ENCODE results near the gene GPC6. TPM values are rescaled to one million over a fixed set of nuclear protein-coding genes. Genes with fewer than 3 reads are reported as not detected.
A peak's percentile ranks its signal among the peaks of the same experiment; 100 is the strongest.

The GPC6 gene
- total and polyA plus RNA-seq, 2 experiments from 2014 or later, result 14.4 to 43.3 TPM

DNA sequence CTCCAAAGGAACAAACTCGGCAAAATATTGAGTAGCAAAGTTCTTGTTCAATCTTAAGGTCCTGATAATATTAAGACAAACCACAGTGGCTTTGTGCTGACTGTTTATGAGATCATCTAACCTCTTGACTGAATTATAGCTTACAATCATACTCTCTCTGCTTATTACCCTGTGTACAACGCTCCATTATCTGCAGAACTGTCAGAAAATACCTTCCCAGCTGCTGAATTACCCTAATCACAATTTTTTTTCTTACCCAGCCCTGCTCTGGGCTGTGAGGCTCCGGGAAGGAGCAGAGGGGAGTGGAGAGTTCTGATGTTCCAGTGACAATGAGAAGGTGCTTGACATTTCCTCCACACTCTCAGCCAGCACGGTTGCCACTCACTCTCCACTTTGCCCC, 1188.1 kb downstream of the GPC6 start:
- H3K36me3 ChIP-seq, result no peaks in the 10 kb centered on the region
- H3K27me3 ChIP-seq, result no peaks in the 10 kb centered on the region
- TF ChIP-seq, protein P1, sequence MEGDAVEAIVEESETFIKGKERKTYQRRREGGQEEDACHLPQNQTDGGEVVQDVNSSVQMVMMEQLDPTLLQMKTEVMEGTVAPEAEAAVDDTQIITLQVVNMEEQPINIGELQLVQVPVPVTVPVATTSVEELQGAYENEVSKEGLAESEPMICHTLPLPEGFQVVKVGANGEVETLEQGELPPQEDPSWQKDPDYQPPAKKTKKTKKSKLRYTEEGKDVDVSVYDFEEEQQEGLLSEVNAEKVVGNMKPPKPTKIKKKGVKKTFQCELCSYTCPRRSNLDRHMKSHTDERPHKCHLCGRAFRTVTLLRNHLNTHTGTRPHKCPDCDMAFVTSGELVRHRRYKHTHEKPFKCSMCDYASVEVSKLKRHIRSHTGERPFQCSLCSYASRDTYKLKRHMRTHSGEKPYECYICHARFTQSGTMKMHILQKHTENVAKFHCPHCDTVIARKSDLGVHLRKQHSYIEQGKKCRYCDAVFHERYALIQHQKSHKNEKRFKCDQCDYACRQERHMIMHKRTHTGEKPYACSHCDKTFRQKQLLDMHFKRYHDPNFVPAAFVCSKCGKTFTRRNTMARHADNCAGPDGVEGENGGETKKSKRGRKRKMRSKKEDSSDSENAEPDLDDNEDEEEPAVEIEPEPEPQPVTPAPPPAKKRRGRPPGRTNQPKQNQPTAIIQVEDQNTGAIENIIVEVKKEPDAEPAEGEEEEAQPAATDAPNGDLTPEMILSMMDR (IDR thresholded peaks at IDR 0.05; ENCODE audit: low read depth, low read length), result no peak
- DNase-seq (ENCODE audit: low read depth in 1 of 2, low spot score in 1 of 2), result no peak
- peak overlapping the region; percentile 67 for H3K27ac ChIP-seq
- H3K4me1 ChIP-seq (ENCODE audit: low read depth), result peaks cover 46% of the 10 kb centered on the region
- H3K4me3 ChIP-seq, result no peak overlapping the region
- no peaks in the 10 kb centered on the region for H3K9me3 ChIP-seq (ENCODE audit: low read depth)

DNA sequence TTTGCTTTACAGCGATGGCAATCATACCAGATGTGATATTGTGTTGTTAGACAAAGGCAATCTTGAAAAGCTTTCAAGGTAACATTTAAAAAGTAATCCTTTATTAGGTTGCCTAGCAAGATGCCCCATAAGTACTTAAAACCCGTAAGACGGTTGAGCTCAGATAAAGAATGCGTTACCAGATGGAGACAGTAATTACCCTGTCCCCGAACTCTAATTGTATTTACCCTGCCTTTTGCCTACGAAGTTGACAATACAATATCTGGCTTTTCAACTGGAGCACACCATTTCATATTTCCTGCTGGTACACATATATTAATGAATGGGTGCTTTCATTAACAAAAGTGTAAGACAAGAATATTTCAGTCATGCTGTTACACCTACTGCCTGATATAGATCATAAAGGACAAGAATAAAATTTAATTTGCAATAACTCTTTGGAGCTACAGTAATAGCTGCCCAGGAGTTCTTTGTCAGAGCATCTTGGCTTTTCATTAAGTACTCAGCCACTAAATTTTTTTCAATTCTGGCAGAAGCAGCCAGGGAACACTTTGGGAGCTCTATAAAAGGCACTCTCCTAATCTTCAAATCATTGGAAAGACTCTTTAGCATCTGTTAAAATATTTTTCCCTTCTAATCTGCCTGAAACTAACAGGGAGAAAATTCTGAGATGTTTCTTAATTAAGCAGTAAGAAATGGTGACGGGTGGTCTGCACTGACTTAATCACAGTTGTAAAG, 1189.1 kb downstream of the GPC6 start:
- H3K27me3 ChIP-seq, result no peaks in the 10 kb centered on the region
- no peaks in the 10 kb centered on the region for H3K9me3 ChIP-seq (ENCODE audit: low read depth)
- no peak for DNase-seq (ENCODE audit: low read depth in 1 of 2, low spot score in 1 of 2)
- H3K36me3 ChIP-seq, result no peaks in the 10 kb centered on the region
- H3K27ac ChIP-seq, result no peak overlapping the region
- no peak overlapping the region for H3K4me3 ChIP-seq
- TF ChIP-seq, protein P1 (IDR thresholded peaks at IDR 0.05; ENCODE audit: low read depth, low read length), result no peak
- peaks cover 46% of the 10 kb centered on the region for H3K4me1 ChIP-seq (ENCODE audit: low read depth)

DNA sequence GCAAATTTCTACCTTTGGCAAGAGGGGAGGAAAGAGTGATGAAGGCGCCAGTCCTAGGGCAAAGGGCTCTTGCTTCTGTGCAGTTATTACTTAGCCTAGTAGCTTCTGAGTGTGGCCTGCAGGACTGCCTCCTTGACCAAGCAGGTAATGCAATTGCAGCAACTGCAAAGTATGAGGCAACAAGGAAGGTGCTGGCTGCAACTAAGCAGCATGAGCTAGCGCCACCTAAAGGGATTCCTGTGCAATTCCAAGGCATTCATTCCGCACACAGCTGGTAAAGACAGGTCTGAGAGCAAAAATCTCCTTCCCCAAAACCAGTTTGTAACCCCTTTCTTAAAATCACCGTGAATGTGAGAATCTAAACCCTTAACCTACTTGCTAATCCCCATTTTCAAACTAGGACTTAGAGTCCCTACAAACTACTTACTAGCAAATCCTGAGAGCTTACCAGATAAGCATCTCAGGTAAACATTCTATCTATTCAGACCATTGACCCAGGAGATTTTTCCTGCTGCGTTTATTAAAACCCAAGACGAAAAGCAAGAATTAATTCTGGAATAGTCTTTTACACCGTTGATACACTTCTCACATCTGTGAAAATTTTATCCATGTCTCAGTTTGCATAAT, 1190.0 kb downstream of the GPC6 start:
- TF ChIP-seq, protein P1 (IDR thresholded peaks at IDR 0.05; ENCODE audit: low read depth, low read length), result peak; percentile 65
- Histone ChIP-seq H3K4me3 (no peak overlapping the region), H3K4me1 (ENCODE audit: low read depth) (peaks cover 46% of the 10 kb centered on the region), H3K9me3 (ENCODE audit: low read depth) (no peaks in the 10 kb centered on the region), H3K27ac (no peak overlapping the region), H3K36me3 (no peaks in the 10 kb centered on the region), H3K27me3 (no peaks in the 10 kb centered on the region)
- DNase-seq (ENCODE audit: low read depth in 1 of 2, low spot score in 1 of 2), result peak; percentile 62 to 82

DNA sequence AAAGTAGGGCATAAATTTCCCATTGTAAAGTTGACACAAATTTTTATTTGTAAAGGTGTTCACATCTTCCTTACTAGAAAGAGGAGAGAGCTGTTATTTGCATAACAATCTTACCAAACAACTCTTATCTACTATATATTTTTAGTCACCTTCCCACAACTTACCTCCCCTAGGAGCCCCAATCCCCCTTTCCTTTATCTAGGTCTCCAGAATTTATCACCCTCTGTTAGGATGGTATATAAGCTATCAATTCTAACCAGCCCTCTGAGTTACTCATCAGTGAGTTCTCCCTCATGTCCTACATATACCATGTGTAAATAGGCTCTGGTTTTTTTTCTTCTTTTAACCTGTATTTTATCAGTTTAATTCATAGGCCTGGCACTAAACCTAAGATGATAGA, 1190.7 kb downstream of the GPC6 start:
- Histone ChIP-seq H3K9me3 (ENCODE audit: low read depth) (no peaks in the 10 kb centered on the region), H3K36me3 (no peaks in the 10 kb centered on the region), H3K4me1 (ENCODE audit: low read depth) (peaks cover 40% of the 10 kb centered on the region), H3K27ac (no peak overlapping the region), H3K27me3 (no peaks in the 10 kb centered on the region), H3K4me3 (no peak overlapping the region)
- DNase-seq (ENCODE audit: low read depth in 1 of 2, low spot score in 1 of 2), result no peak
- TF ChIP-seq, protein P1 (IDR thresholded peaks at IDR 0.05; ENCODE audit: low read depth, low read length), result no peak

DNA sequence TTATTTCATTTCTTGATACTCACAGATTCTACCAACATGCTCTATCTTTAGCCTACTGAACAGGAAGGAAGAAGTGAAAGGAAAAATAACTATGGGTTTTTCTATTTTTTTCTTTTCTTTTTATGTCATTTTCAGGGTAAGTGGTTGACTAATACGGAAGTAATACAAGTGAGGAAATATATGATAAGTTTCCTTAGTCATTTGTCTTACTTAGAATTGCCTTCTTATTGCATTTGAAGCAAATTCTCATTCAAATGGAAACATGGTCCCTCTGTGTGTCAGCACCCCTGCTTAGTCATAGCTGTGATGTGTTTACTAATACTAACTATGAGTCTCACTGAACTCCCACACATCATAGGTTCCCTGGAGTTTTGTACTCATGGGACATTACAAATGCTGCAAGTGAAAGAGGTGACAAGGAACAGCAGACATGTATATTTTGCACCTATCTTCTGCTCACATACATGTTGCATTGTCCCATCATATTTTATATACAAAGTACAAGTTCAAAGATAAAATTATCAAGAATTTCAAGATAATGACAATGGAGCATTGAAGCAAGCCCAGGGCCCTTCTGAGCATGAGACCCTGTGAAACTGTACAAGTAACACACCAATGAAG, 1192.8 kb downstream of the GPC6 start:
- Histone ChIP-seq H3K27me3 (no peaks in the 10 kb centered on the region), H3K4me3 (no peak overlapping the region), H3K27ac (no peak overlapping the region), H3K4me1 (ENCODE audit: low read depth) (peaks cover 18% of the 10 kb centered on the region), H3K9me3 (ENCODE audit: low read depth) (no peaks in the 10 kb centered on the region), H3K36me3 (no peaks in the 10 kb centered on the region)
- TF ChIP-seq, protein P1 (IDR thresholded peaks at IDR 0.05; ENCODE audit: low read depth, low read length), result no peak
- DNase-seq (ENCODE audit: low read depth in 1 of 2, low spot score in 1 of 2), result peak in 1 of 2 donors; percentile 82
